GM18502 (cell line): Measurements from ENCODE around the gene BPGM.

Experiments
- ATAC-seq: cut with Tn5 transposase; IDR thresholded peaks from one replicate; pipeline ENCODE4 v1.9.1; 2021; ENCODE audit warnings: mild to moderate bottlenecking; ENCODE audit not compliant: unreplicated experiment, poor library complexity

BPGM gene

GRCh38 chr7:134692344-134692705 is 45.7 kb downstream of the BPGM start:
- ATAC-seq, result no peak

DNA sequence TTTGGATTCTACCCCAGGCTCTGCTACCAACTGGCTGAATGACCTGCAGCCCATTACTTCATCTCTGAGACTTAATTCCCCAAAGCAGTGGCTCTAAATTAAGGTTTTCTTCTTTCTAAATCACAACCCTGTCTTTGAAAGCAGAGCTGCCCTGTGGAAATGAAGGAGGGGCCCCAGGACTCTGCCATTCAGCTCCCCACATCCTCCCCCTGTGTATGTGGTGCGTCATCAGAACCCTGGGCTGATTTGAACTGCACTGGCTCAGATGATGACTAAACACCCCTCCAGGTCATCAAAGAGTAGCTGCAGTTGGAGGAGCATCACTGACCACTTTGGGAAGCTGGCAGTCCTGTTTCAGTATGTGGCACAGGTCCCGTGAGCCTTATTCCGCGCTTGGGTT is 46.6 kb downstream of the BPGM start:
- no peak for ATAC-seq

- no peak for ATAC-seq
These were observed 47.6 kb downstream of the BPGM start for GRCh38 chr7:134694299-134694698.

GRCh38 chr7:134694767-134695166 is 48.1 kb downstream of the BPGM start:
- no peak for ATAC-seq

DNA sequence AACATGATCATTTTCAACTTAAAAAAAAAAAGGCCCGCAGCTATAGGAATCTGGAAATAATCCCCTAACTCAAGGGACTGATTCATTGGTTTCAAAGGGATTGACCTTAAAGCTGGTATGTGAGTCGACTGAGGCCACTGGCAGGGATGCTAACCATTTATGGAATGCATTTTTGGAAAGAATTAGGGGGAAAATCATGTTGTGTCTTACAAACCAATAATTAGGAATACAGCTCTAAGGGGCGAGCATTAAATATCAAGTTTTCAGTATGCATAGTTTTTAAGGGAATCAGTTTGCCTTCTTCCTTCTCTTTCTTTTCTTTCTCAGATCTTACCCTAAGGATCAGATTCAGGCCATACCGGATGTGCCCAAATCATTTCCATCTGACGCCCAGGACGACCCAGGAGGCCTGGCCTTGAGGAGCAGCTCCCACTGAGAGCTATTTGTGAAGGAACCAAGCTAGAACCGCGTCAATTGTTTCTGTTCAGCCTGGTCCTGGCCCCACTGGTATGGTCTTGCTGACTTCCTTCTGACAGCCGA is 48.7 kb downstream of the BPGM start:
- no peak for ATAC-seq

DNA sequence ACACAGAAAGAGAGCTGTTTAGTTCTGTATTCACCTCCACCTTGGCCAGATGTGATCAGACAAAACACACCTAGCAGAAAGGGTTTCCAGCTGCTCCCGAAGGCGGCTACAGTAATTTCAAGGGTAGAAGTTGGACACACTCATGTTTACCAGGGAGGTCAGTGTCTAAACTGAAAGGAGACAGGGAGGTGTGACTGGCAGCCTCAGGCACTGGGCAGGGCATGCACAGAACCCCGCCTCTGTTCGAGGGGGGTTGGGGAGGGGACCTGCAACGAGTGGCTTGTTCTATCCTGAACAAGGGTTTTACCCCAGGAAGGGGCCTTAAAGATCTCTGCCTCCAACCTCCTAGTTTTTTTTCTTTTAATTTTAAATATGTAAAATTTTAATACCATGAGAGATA is 49.6 kb downstream of the BPGM start:
- no peak for ATAC-seq

GRCh38 chr7:134697205-134697886 is 50.7 kb downstream of the BPGM start:
- ATAC-seq, result no peak

DNA sequence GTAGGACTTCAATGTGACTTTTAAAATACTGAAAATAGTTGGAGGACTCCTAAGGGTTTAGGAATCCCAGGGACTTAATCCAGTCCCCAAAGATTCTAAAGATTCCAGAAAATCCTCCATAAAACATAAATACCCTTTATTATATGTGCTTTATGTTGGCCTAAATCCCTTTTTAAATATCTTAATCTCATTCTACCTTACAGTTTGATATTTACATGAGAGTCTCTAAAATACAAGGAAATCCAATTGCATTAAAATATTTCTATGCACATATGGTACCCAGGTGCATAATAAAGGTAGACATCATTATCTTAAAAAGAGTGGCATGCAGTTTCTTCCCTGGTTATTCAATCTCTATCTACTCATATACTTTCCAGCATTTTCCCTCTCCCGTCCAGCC is 51.8 kb downstream of the BPGM start:
- no peak for ATAC-seq

- ATAC-seq, result no peak
These were observed 52.6 kb downstream of the BPGM start for GRCh38 chr7:134699021-134699818.

DNA sequence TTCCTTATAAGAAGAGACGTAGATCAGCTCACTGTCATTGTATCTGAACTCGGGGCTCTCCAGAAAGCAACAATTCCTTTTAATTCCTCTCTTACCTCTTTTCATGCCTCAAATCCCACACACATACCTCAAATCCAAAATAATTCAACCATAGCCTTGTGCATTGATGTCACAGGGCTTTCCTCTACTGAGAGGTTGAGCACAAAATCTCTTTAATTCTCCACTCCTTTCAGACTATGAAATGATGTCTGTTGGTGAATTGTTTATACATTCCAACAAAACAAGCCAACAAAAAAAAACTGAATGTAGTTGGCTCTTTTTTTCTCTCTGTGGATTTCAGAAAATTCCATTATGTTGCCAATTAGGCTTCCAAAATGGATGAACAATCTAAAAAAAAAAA is 53.2 kb downstream of the BPGM start:
- ATAC-seq, result no peak

DNA sequence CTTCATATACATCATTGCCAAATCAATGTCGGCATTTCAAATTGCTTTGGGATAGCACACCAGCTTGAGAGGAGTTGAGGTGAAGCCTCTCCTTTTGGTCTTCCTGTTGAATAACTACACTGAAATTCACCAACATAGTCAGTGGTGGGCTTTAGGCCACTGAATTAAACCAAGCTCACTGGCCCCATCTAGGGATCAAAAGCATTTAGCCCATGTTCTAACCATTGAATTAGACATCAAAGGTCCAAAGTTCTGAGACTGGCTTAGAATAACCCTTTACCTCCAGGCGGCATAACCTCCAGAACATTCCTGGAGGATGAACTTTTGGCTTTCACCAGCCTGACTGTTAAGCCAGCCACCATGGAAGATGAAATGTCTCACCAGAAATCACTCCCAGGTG is 54.6 kb downstream of the BPGM start:
- no peak for ATAC-seq

GRCh38 chr7:134702366-134703240 is 56.0 kb downstream of the BPGM start:
- ATAC-seq, result no peak

DNA sequence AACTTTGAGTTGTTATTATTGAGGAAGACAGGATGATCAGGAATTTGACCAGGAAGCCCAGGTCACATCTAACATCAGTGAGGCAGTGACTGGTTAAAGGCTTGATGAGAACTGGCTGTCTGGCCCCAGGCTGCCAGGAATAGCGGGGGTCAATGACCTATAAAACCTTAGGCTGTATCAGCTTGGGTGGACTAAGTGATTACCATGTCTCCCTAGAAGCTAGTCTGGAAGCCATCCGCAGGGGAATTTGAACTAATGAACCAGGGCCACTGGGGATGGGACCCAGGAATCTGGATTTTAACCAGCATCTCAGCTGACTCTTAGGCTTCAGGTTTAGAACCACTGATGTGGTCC is 56.6 kb downstream of the BPGM start:
- no peak for ATAC-seq

DNA sequence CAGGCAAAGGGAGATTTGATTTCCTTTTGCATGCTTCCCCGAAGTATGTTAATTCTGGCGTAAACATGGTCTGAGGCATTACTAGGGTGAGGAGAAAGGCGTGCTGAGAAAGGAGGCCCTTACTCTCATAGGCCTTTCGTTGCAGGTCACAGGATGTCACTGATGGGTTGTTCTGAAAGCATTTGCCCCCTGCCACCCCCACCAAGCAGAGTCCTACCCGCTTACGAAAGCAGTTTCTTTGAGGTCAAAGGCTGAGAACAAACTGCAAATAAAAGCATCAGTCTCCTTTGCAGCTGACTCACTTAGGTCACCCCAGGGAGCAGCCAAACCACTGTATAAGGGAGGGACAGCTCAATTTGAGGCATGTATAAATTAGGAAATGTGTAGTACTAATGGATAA is 57.1 kb downstream of the BPGM start:
- ATAC-seq, result no peak

- ATAC-seq, result no peak
These were observed 58.2 kb downstream of the BPGM start for GRCh38 chr7:134704827-134705226.

DNA sequence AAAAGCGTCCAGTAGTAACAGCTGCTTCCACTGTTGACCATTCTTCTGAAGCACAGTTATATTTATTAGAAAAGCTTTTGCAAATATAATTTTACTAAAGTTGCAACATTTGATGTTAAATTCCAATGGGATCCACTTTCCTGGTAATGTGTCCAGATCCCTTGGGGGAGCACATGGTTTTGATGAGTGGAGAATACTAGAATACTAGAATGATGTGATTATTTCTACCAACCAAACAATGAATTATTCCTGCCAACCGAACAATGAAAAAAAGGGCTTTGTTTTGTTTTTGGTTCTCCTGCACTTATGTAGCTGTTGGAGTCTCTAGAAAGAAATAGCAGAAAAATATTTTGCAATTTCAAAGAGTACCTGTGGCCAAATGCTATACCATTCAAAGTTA is 59.1 kb downstream of the BPGM start:
- ATAC-seq, result no peak

GRCh38 chr7:134706468-134706867 is 59.8 kb downstream of the BPGM start:
- no peak for ATAC-seq

GRCh38 chr7:134707663-134708378 is 61.2 kb downstream of the BPGM start:
- no peak for ATAC-seq

- no peak for ATAC-seq
These were observed 62.0 kb downstream of the BPGM start for GRCh38 chr7:134708692-134709091.

GRCh38 chr7:134709197-134709596 is 62.5 kb downstream of the BPGM start:
- ATAC-seq, result no peak
